HFFc6 (cell line): Measurements from ENCODE around the gene RGR. TPM values are rescaled to one million over a fixed set of nuclear protein-coding genes. Genes with fewer than 3 reads are reported as not detected.

Source experiments
- DNase-seq: peaks from one replicate; pipeline ENCODE4 v3.0.0-alpha.2; 2018
- H3K27ac Mint-ChIP-seq: 2 replicates; pipeline ENCODE4 v1.8.0; 2020; ENCODE audit warnings: mild to moderate bottlenecking, mixed read lengths
- H3K27me3 Mint-ChIP-seq: 2 replicates; pipeline ENCODE4 v1.8.0; 2021; ENCODE audit warnings: mild to moderate bottlenecking, moderate library complexity, mixed read lengths; ENCODE audit not compliant: insufficient read depth
- H3K36me3 Mint-ChIP-seq: 2 replicates; pipeline ENCODE4 v1.8.0; 2021; ENCODE audit warnings: low read depth, mixed read lengths
- H3K4me1 Mint-ChIP-seq: 2 replicates; pipeline ENCODE4 v1.8.0; 2020; ENCODE audit warnings: low read depth, mixed read lengths
- H3K4me3 Mint-ChIP-seq: 2 replicates; pipeline ENCODE4 v1.8.0; 2020; ENCODE audit warnings: mild to moderate bottlenecking, moderate library complexity, mixed read lengths
- H3K9me3 Mint-ChIP-seq: 2 replicates; pipeline ENCODE4 v1.8.0; 2020; ENCODE audit warnings: mild to moderate bottlenecking, mixed read lengths
- CTCF ChIP-seq: fragments of 200-600 bp; sonication (generic); IDR thresholded peaks from 2 replicates; pipeline ENCODE4 v1.5.0; 2021; ENCODE audit warnings: antibody characterized with exemption, mild to moderate bottlenecking
- total RNA-seq, 6 experiments: library from RNA; stranded (reverse); fragmentation: NEBNext Ultra II Directional; extraction: Animal tissue kit (Norgen Biotek cat#: 25700); gene quantifications; 2 replicates in 1 of 6; 3 replicates in 5 of 6; pipeline ENCODE4 v1.2.3, GENCODE V29; 2021

Gene RGR
- total RNA-seq, 6 experiments from 2014 or later = not detected

- Mint-ChIP-seq H3K9me3 (no peaks in the 10 kb centered on the region), H3K4me3 (no peak overlapping the region), H3K36me3 (no peaks in the 10 kb centered on the region), H3K27ac (no peak overlapping the region), H3K27me3 (peaks cover 27% of the 10 kb centered on the region), H3K4me1 (no peaks in the 10 kb centered on the region)
- no peak for TF ChIP-seq CTCF
- DNase-seq = no peak
These were observed 44.2 kb upstream of the RGR start for GRCh38 chr10:84200537-84201243.

GRCh38 chr10:84201244-84201606 lies 43.6 kb upstream of the RGR start:
- H3K4me3 Mint-ChIP-seq = no peak overlapping the region
- no peak for TF ChIP-seq CTCF
- DNase-seq = no peak
- no peaks in the 10 kb centered on the region for H3K4me1 Mint-ChIP-seq
- peaks cover 24% of the 10 kb centered on the region for H3K27me3 Mint-ChIP-seq
- H3K36me3 Mint-ChIP-seq = no peaks in the 10 kb centered on the region
- no peaks in the 10 kb centered on the region for H3K9me3 Mint-ChIP-seq
- no peak overlapping the region for H3K27ac Mint-ChIP-seq

- DNase-seq = no peak
- peaks cover 20% of the 10 kb centered on the region for H3K27me3 Mint-ChIP-seq
These were observed 43.2 kb upstream of the RGR start for GRCh38 chr10:84201682-84202081.

GRCh38 chr10:84202349-84202748 lies 42.5 kb upstream of the RGR start:
- no peaks in the 10 kb centered on the region for H3K9me3 Mint-ChIP-seq

More at GRCh38 chr10:84201682-84202081, 43.2 kb upstream of the RGR start:
- no peak for TF ChIP-seq CTCF
- no peak overlapping the region for H3K27ac Mint-ChIP-seq
- H3K4me3 Mint-ChIP-seq = no peak overlapping the region
- no peaks in the 10 kb centered on the region for H3K4me1 Mint-ChIP-seq
- no peaks in the 10 kb centered on the region for H3K9me3 Mint-ChIP-seq
- H3K36me3 Mint-ChIP-seq = no peaks in the 10 kb centered on the region

GRCh38 chr10:84204122-84204521 lies 40.7 kb upstream of the RGR start:
- Mint-ChIP-seq H3K27ac (no peak overlapping the region), H3K27me3 (peaks cover 18% of the 10 kb centered on the region), H3K36me3 (no peaks in the 10 kb centered on the region), H3K4me1 (no peaks in the 10 kb centered on the region), H3K4me3 (no peak overlapping the region), H3K9me3 (no peaks in the 10 kb centered on the region)
- no peak for DNase-seq
- peak; percentile 63; the same call in 1 of the 2 replicates for TF ChIP-seq CTCF

More at GRCh38 chr10:84202349-84202748, 42.5 kb upstream of the RGR start:
- no peak overlapping the region for H3K27ac Mint-ChIP-seq
- H3K4me1 Mint-ChIP-seq = no peaks in the 10 kb centered on the region
- peaks cover 25% of the 10 kb centered on the region for H3K27me3 Mint-ChIP-seq
- H3K4me3 Mint-ChIP-seq = no peak overlapping the region
- DNase-seq = no peak
- no peaks in the 10 kb centered on the region for H3K36me3 Mint-ChIP-seq
- TF ChIP-seq CTCF = no peak
